ENCODE measurements around the gene RUNX2.

The RUNX2 gene

DNA sequence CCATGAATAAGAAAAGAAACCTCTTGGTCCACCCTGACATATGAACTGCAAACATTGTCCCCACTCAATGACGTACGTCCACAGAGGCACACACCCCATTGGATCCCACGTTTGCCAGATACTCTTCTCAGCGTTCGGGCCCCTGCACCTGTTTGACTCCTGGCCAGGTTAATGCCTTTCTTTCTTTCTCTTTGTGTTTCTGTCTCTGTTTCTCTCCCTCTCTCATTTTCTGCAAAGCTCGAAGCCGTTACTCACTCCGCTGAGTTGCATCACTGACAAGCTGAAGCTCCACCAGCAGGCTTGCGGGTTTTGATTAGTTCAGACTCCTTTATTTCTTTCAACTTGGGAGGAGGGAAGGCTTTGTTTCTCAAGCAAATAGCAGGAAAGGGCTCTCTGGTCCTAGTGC lies 185.1 kb downstream of the RUNX2 start:
- Histone ChIP-seq H3K4me3 (ENCODE audit: low read depth, low read length) (no peak overlapping the region), H3K27me3 (ENCODE audit: insufficient read depth, low read length) (no peaks in the 10 kb centered on the region), H3K27ac (ENCODE audit: low read depth, low read length) (no peak overlapping the region), H3K36me3 (ENCODE audit: insufficient read depth, low read length) (peaks cover 13% of the 10 kb centered on the region; the same call in 1 of the 2 replicates), H3K79me2 (ENCODE audit: control insufficient read depth, insufficient read depth, low read length, unreplicated experiment) (no peaks in the 10 kb centered on the region), H2AFZ (ENCODE audit: low read length, unreplicated experiment) (no peak overlapping the region), H3K4me1 (ENCODE audit: control insufficient read depth, insufficient read depth, low read length, unreplicated experiment) (peaks cover 5% of the 10 kb centered on the region)

DNA sequence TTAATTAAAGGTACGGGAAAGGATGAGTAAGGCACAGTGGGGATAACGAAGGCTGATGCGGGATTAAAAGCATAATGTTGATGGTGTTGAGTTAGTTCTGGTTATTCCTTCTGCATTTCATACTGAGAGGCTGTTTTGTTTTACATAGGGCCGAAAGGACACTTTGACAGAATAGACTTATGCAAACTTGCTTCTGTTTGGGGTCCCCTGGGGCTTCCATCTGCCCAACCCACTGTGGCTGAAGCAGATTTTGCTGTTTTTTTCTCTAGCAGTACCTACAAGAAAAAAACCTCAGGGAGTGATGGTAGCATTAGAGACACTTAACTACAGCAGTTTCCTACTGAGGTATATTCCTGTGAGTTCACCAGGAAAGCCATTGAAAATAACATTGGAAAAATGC lies 185.7 kb downstream of the RUNX2 start:
- no peak overlapping the region for H3K4me3 ChIP-seq (ENCODE audit: low read depth, low read length)
- H3K4me1 ChIP-seq (ENCODE audit: control insufficient read depth, insufficient read depth, low read length, unreplicated experiment) = peaks cover 5% of the 10 kb centered on the region
- peaks cover 13% of the 10 kb centered on the region; the same call in 1 of the 2 replicates for H3K36me3 ChIP-seq (ENCODE audit: insufficient read depth, low read length)
- H3K27ac ChIP-seq (ENCODE audit: low read depth, low read length) = no peak overlapping the region
- H3K79me2 ChIP-seq (ENCODE audit: control insufficient read depth, insufficient read depth, low read length, unreplicated experiment) = no peaks in the 10 kb centered on the region
- H2AFZ ChIP-seq (ENCODE audit: low read length, unreplicated experiment) = no peak overlapping the region
- H3K27me3 ChIP-seq (ENCODE audit: insufficient read depth, low read length) = no peaks in the 10 kb centered on the region

DNA sequence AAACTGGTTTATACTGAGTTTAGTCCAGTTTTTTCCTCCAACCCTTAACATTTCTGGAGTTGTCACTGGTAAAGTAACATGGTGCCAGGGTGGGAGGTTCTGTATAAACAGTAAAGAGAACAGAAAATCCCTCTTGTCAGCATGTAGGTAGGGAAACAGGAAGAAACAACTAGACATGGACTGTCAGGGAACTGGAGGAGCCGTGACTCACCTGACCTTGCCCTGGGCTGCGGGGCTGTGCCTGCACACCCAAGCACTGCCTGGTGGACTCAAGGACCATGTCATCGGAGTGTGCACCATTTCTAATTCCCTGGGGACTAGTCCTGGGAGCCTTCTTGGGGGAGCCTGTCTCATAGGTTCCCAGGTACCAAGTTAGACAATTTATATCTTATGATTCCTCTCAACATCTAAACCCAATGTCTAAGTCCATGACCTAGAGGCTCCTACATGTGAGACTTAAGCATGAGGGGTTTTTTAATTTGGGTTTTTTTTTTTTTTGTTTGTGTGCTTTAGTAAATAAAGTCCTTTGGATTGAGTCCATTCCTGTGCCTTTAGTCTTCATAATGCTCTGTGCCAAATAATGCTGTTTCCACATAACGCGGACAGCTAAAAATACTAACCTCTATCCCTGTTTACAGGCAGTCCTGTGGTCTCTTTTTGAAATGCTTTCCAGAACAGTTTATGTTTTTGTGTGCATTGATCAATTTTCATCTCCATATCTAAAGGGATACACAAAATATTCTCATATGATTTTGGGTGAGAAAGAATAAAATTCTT lies 186.5 kb downstream of the RUNX2 start:
- Histone ChIP-seq H3K79me2 (ENCODE audit: control insufficient read depth, insufficient read depth, low read length, unreplicated experiment) (no peaks in the 10 kb centered on the region), H2AFZ (ENCODE audit: low read length, unreplicated experiment) (no peak overlapping the region), H3K27me3 (ENCODE audit: insufficient read depth, low read length) (no peaks in the 10 kb centered on the region), H3K36me3 (ENCODE audit: insufficient read depth, low read length) (peaks cover 13% of the 10 kb centered on the region; the same call in 1 of the 2 replicates), H3K4me3 (ENCODE audit: low read depth, low read length) (no peak overlapping the region), H3K4me1 (ENCODE audit: control insufficient read depth, insufficient read depth, low read length, unreplicated experiment) (peaks cover 5% of the 10 kb centered on the region), H3K27ac (ENCODE audit: low read depth, low read length) (no peak overlapping the region)

DNA sequence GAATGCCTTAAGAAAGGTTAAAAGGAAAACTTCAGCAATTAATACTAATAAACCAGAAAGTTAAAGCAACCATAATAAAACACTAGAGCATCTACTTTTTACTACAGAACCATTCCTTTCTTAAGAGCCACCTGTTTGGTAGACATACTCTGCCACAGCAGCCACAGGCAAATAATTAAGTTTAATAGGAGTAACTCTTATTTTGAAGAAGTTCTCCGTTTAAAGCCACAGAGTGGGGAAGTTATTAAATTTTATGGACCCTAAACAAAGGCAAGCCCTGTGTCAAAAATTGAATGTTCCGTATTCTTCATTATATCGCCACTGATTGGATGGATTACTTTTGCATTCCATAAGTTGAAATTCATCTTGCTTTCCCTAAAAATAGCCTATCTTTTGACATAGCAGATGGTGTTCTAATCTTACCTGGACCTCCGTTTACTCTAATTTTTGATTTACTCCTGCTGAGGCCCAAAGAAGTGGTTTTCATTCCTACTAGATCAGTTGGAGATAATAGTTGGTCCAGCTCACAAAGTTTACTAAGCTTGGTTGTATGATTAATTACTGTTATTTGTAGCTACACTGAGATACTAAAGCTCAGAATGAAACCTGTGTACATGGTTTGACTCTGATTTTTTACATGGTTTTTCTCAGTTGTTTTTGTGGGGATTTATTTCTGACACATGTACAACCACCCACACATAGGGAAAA lies 190.0 kb downstream of the RUNX2 start:
- H3K27ac ChIP-seq (ENCODE audit: low read depth, low read length) = no peak overlapping the region
- H3K79me2 ChIP-seq (ENCODE audit: control insufficient read depth, insufficient read depth, low read length, unreplicated experiment) = no peaks in the 10 kb centered on the region
- peaks cover 8% of the 10 kb centered on the region; the same call in 1 of the 2 replicates for H3K36me3 ChIP-seq (ENCODE audit: insufficient read depth, low read length)
- no peaks in the 10 kb centered on the region for H3K27me3 ChIP-seq (ENCODE audit: insufficient read depth, low read length)
- H2AFZ ChIP-seq (ENCODE audit: low read length, unreplicated experiment) = no peak overlapping the region
- H3K4me1 ChIP-seq (ENCODE audit: control insufficient read depth, insufficient read depth, low read length, unreplicated experiment) = peaks cover 5% of the 10 kb centered on the region
- no peak overlapping the region for H3K4me3 ChIP-seq (ENCODE audit: low read depth, low read length)

GRCh38 chr6:45521226-45521625 lies 193.1 kb downstream of the RUNX2 start:
- Histone ChIP-seq H3K79me2 (ENCODE audit: control insufficient read depth, insufficient read depth, low read length, unreplicated experiment) (no peaks in the 10 kb centered on the region), H2AFZ (ENCODE audit: low read length, unreplicated experiment) (no peak overlapping the region), H3K27me3 (ENCODE audit: insufficient read depth, low read length) (no peaks in the 10 kb centered on the region), H3K4me1 (ENCODE audit: control insufficient read depth, insufficient read depth, low read length, unreplicated experiment) (no peaks in the 10 kb centered on the region), H3K36me3 (ENCODE audit: insufficient read depth, low read length) (0 out of 2 replicates have a peak, but pooled peaks cover 5% of the 10 kb centered on the region), H3K4me3 (ENCODE audit: low read depth, low read length) (no peak overlapping the region), H3K27ac (ENCODE audit: low read depth, low read length) (no peak overlapping the region)

GRCh38 chr6:45522486-45522885 lies 194.4 kb downstream of the RUNX2 start:
- Histone ChIP-seq H3K79me2 (ENCODE audit: control insufficient read depth, insufficient read depth, low read length, unreplicated experiment) (no peaks in the 10 kb centered on the region), H3K4me3 (ENCODE audit: low read depth, low read length) (no peak overlapping the region), H2AFZ (ENCODE audit: low read length, unreplicated experiment) (no peak overlapping the region), H3K4me1 (ENCODE audit: control insufficient read depth, insufficient read depth, low read length, unreplicated experiment) (no peaks in the 10 kb centered on the region), H3K27me3 (ENCODE audit: insufficient read depth, low read length) (no peaks in the 10 kb centered on the region), H3K36me3 (ENCODE audit: insufficient read depth, low read length) (no peaks in the 10 kb centered on the region; the same call in 1 of the 2 replicates), H3K27ac (ENCODE audit: low read depth, low read length) (no peak overlapping the region)

GRCh38 chr6:45527210-45527609 lies 199.1 kb downstream of the RUNX2 start:
- Histone ChIP-seq H3K4me1 (ENCODE audit: control insufficient read depth, insufficient read depth, low read length, unreplicated experiment) (no peaks in the 10 kb centered on the region), H3K79me2 (ENCODE audit: control insufficient read depth, insufficient read depth, low read length, unreplicated experiment) (no peaks in the 10 kb centered on the region), H3K27me3 (ENCODE audit: insufficient read depth, low read length) (no peaks in the 10 kb centered on the region), H3K4me3 (ENCODE audit: low read depth, low read length) (no peak overlapping the region), H2AFZ (ENCODE audit: low read length, unreplicated experiment) (no peak overlapping the region), H3K36me3 (ENCODE audit: insufficient read depth, low read length) (no peaks in the 10 kb centered on the region; the same call in 1 of the 2 replicates), H3K27ac (ENCODE audit: low read depth, low read length) (no peak overlapping the region)

GRCh38 chr6:45531999-45532595 lies 204.0 kb downstream of the RUNX2 start:
- H3K27me3 ChIP-seq (ENCODE audit: insufficient read depth, low read length) = no peaks in the 10 kb centered on the region
- peak overlapping the region; percentile 69; the same call in 1 of the 2 replicates for H3K4me3 ChIP-seq (ENCODE audit: low read depth, low read length)
- peak overlapping the region; percentile 45; the same call in 1 of the 2 replicates for H3K27ac ChIP-seq (ENCODE audit: low read depth, low read length)
- H3K79me2 ChIP-seq (ENCODE audit: control insufficient read depth, insufficient read depth, low read length, unreplicated experiment) = no peaks in the 10 kb centered on the region
- peak overlapping the region; percentile 63 for H2AFZ ChIP-seq (ENCODE audit: low read length, unreplicated experiment)
- peaks cover 10% of the 10 kb centered on the region for H3K4me1 ChIP-seq (ENCODE audit: control insufficient read depth, insufficient read depth, low read length, unreplicated experiment)
- H3K36me3 ChIP-seq (ENCODE audit: insufficient read depth, low read length) = no peaks in the 10 kb centered on the region

DNA sequence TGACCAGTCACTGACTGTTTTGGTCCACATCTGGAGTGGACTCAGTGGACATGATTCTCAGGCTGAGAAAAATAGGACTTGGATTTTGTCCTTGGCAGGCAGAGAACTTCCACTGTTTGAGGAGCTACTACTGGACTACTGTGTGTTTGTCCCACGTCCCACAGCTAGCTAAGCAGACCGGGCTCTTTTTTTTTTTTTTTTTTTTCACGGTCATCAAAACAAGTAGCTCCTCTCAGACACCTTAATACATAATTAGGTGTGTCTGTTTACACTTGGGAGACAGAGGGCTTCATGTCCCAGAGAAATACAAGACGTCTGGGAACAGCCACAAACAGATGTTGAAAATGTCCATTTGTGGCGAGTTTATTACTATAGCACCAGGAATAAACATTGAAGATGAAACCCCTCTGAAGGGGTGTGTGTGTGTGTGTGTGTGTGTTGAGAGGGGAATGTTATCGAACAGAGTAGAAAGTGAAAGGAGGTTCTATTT lies 204.6 kb downstream of the RUNX2 start:
- peak overlapping the region; percentile 63 for H2AFZ ChIP-seq (ENCODE audit: low read length, unreplicated experiment)
- no peaks in the 10 kb centered on the region for H3K27me3 ChIP-seq (ENCODE audit: insufficient read depth, low read length)
- peaks cover 10% of the 10 kb centered on the region for H3K4me1 ChIP-seq (ENCODE audit: control insufficient read depth, insufficient read depth, low read length, unreplicated experiment)
- H3K36me3 ChIP-seq (ENCODE audit: insufficient read depth, low read length) = no peaks in the 10 kb centered on the region
- no peaks in the 10 kb centered on the region for H3K79me2 ChIP-seq (ENCODE audit: control insufficient read depth, insufficient read depth, low read length, unreplicated experiment)
- H3K27ac ChIP-seq (ENCODE audit: low read depth, low read length) = peak overlapping the region; percentile 45; the same call in 1 of the 2 replicates
- peak overlapping the region; percentile 69 for H3K4me3 ChIP-seq (ENCODE audit: low read depth, low read length)

DNA sequence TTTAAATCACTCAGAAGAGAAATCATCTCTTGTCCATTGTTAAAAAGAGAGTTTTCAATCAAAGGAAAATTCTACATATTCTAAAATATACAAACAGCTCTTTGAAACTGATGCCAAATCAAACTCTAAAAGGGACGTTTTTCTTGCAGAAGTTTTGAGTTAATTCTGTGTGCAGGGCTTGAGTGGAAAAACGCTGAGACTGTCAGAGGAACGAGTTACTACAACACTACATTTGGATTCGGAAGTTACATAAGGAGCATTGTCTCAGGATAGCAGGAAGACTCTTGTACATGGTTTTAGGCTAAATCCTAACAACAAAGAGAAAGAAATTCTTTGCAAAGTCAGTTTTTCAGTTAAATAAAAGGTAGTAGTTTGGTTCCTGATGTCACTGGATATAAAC lies 205.3 kb downstream of the RUNX2 start:
- Histone ChIP-seq H3K4me1 (ENCODE audit: control insufficient read depth, insufficient read depth, low read length, unreplicated experiment) (peaks cover 15% of the 10 kb centered on the region), H3K27me3 (ENCODE audit: insufficient read depth, low read length) (no peaks in the 10 kb centered on the region), H3K27ac (ENCODE audit: low read depth, low read length) (peak overlapping the region; percentile 45; the same call in 1 of the 2 replicates), H3K36me3 (ENCODE audit: insufficient read depth, low read length) (no peaks in the 10 kb centered on the region), H3K79me2 (ENCODE audit: control insufficient read depth, insufficient read depth, low read length, unreplicated experiment) (no peaks in the 10 kb centered on the region), H3K4me3 (ENCODE audit: low read depth, low read length) (peak overlapping the region; percentile 69), H2AFZ (ENCODE audit: low read length, unreplicated experiment) (peak overlapping the region; percentile 43)
